Measurements from ENCODE around the gene OLFML2B.

OLFML2B gene

GRCh38 chr1:162007466-162007865 lies 16.2 kb downstream of the OLFML2B start:
- no peaks in the 10 kb centered on the region for H4K20me1 ChIP-seq (ENCODE audit: insufficient read depth, low read length)
- no peak for TF ChIP-seq CTCF (IDR thresholded peaks at IDR 0.05; ENCODE audit: borderline replicate concordance, extremely low read depth, low read length, poor library complexity, severe bottlenecking)
- TF ChIP-seq EZH2 (IDR thresholded peaks at IDR 0.05; ENCODE audit: borderline replicate concordance, low read depth, low read length, severe bottlenecking), result no peak
- H3K4me1 ChIP-seq (ENCODE audit: insufficient read depth, low read length), result no peaks in the 10 kb centered on the region

GRCh38 chr1:162006081-162006480 lies 17.6 kb downstream of the OLFML2B start:
- no peak overlapping the region for H2AFZ ChIP-seq (ENCODE audit: low read depth, low read length)
- no peaks in the 10 kb centered on the region for H3K4me1 ChIP-seq (ENCODE audit: insufficient read depth, low read length)
- H3K27me3 ChIP-seq (ENCODE audit: insufficient read depth, low read length, poor library complexity), result peaks cover 10% of the 10 kb centered on the region
- H3K36me3 ChIP-seq (ENCODE audit: insufficient read depth, low read length), result no peaks in the 10 kb centered on the region
- no peak for DNase-seq
- no peaks in the 10 kb centered on the region for H3K9me3 ChIP-seq (ENCODE audit: insufficient read depth, low read length, severe bottlenecking)
- H4K20me1 ChIP-seq (ENCODE audit: insufficient read depth, low read length), result no peaks in the 10 kb centered on the region
- H3K79me2 ChIP-seq (ENCODE audit: insufficient read depth, low read length), result no peaks in the 10 kb centered on the region
- TF ChIP-seq EZH2 (IDR thresholded peaks at IDR 0.05; ENCODE audit: borderline replicate concordance, low read depth, low read length, severe bottlenecking), result no peak
- TF ChIP-seq CTCF (IDR thresholded peaks at IDR 0.05; ENCODE audit: borderline replicate concordance, extremely low read depth, low read length, poor library complexity, severe bottlenecking), result no peak
- H3K27ac ChIP-seq (ENCODE audit: low read length), result no peak overlapping the region
- no peak for ATAC-seq (ENCODE audit: insufficient read depth, low read depth)
- no peak overlapping the region for H3K9ac ChIP-seq (ENCODE audit: low read depth, low read length)
- H3K4me2 ChIP-seq (ENCODE audit: insufficient read depth, low read length), result no peak overlapping the region
- no peak overlapping the region for H3K4me3 ChIP-seq (ENCODE audit: low read depth in 1 of 2, low read length in 2 of 2)

More at GRCh38 chr1:162007466-162007865, 16.2 kb downstream of the OLFML2B start:
- H2AFZ ChIP-seq (ENCODE audit: low read depth, low read length), result no peak overlapping the region
- ATAC-seq (ENCODE audit: insufficient read depth, low read depth) (no peak), DNase-seq (no peak)
- H3K79me2 ChIP-seq (ENCODE audit: insufficient read depth, low read length), result no peaks in the 10 kb centered on the region
- no peak overlapping the region for H3K9ac ChIP-seq (ENCODE audit: low read depth, low read length)
- peaks cover 10% of the 10 kb centered on the region for H3K27me3 ChIP-seq (ENCODE audit: insufficient read depth, low read length, poor library complexity)
- no peak overlapping the region for H3K27ac ChIP-seq (ENCODE audit: low read length)
- H3K36me3 ChIP-seq (ENCODE audit: insufficient read depth, low read length), result no peaks in the 10 kb centered on the region
- no peak overlapping the region for H3K4me3 ChIP-seq (ENCODE audit: low read depth in 1 of 2, low read length in 2 of 2)
- H3K4me2 ChIP-seq (ENCODE audit: insufficient read depth, low read length), result no peak overlapping the region
- no peaks in the 10 kb centered on the region for H3K9me3 ChIP-seq (ENCODE audit: insufficient read depth, low read length, severe bottlenecking)

- no peaks in the 10 kb centered on the region for H3K36me3 ChIP-seq (ENCODE audit: insufficient read depth, low read length)
- no peak overlapping the region for H3K9ac ChIP-seq (ENCODE audit: low read depth, low read length)
- H4K20me1 ChIP-seq (ENCODE audit: insufficient read depth, low read length), result no peaks in the 10 kb centered on the region
- H3K27me3 ChIP-seq (ENCODE audit: insufficient read depth, low read length, poor library complexity), result peaks cover 10% of the 10 kb centered on the region
- H2AFZ ChIP-seq (ENCODE audit: low read depth, low read length), result no peak overlapping the region
- no peaks in the 10 kb centered on the region for H3K9me3 ChIP-seq (ENCODE audit: insufficient read depth, low read length, severe bottlenecking)
- no peak overlapping the region for H3K4me2 ChIP-seq (ENCODE audit: insufficient read depth, low read length)
- H3K27ac ChIP-seq (ENCODE audit: low read length), result no peak overlapping the region
- TF ChIP-seq CTCF (IDR thresholded peaks at IDR 0.05; ENCODE audit: borderline replicate concordance, extremely low read depth, low read length, poor library complexity, severe bottlenecking), result no peak
- no peak for TF ChIP-seq EZH2 (IDR thresholded peaks at IDR 0.05; ENCODE audit: borderline replicate concordance, low read depth, low read length, severe bottlenecking)
- no peak overlapping the region for H3K4me3 ChIP-seq (ENCODE audit: low read depth in 1 of 2, low read length in 2 of 2)
- DNase-seq (no peak), ATAC-seq (ENCODE audit: insufficient read depth, low read depth) (no peak)
- no peaks in the 10 kb centered on the region for H3K79me2 ChIP-seq (ENCODE audit: insufficient read depth, low read length)
- no peaks in the 10 kb centered on the region for H3K4me1 ChIP-seq (ENCODE audit: insufficient read depth, low read length)
Measured at GRCh38 chr1:162004441-162004950, 19.2 kb downstream of the OLFML2B start.

- DNase-seq (no peak), ATAC-seq (ENCODE audit: insufficient read depth, low read depth) (no peak; the same call in 2 of the 3 replicates)
- peaks cover 10% of the 10 kb centered on the region for H3K27me3 ChIP-seq (ENCODE audit: insufficient read depth, low read length, poor library complexity)
- H3K4me2 ChIP-seq (ENCODE audit: insufficient read depth, low read length), result no peak overlapping the region
- H3K9ac ChIP-seq (ENCODE audit: low read depth, low read length), result no peak overlapping the region
- no peak overlapping the region for H3K4me3 ChIP-seq (ENCODE audit: low read depth in 1 of 2, low read length in 2 of 2)
- no peaks in the 10 kb centered on the region for H3K36me3 ChIP-seq (ENCODE audit: insufficient read depth, low read length)
- TF ChIP-seq EZH2 (IDR thresholded peaks at IDR 0.05; ENCODE audit: borderline replicate concordance, low read depth, low read length, severe bottlenecking), result no peak
- TF ChIP-seq CTCF (IDR thresholded peaks at IDR 0.05; ENCODE audit: borderline replicate concordance, extremely low read depth, low read length, poor library complexity, severe bottlenecking), result no peak
- no peak overlapping the region for H3K27ac ChIP-seq (ENCODE audit: low read length)
- H4K20me1 ChIP-seq (ENCODE audit: insufficient read depth, low read length), result no peaks in the 10 kb centered on the region
- H2AFZ ChIP-seq (ENCODE audit: low read depth, low read length), result no peak overlapping the region
- no peaks in the 10 kb centered on the region for H3K79me2 ChIP-seq (ENCODE audit: insufficient read depth, low read length)
- H3K9me3 ChIP-seq (ENCODE audit: insufficient read depth, low read length, severe bottlenecking), result no peaks in the 10 kb centered on the region
- no peaks in the 10 kb centered on the region for H3K4me1 ChIP-seq (ENCODE audit: insufficient read depth, low read length)
Measured at GRCh38 chr1:162003830-162004215, 19.8 kb downstream of the OLFML2B start.
